Fibroblast of lung (primary cell): Measurements from ENCODE around the gene THSD7A.

Experiments
- CTCF ChIP-seq, 2 donors: IDR thresholded peaks in 1 of 2; conservative IDR thresholded peaks in 1 of 2; 1 replicate in 1 of 2; 2 replicates in 1 of 2; pipeline ENCODE4 v1.5.1; 2011 to 2012; ENCODE audit warnings: low read length in 2 of 2, control low read depth in 1 of 2, inconsistent platforms in 1 of 2, low read depth in 1 of 2, mild to moderate bottlenecking in 1 of 2
- EZH2 ChIP-seq: IDR thresholded peaks from 2 replicates; pipeline ENCODE4 v1.5.1; 2012; ENCODE audit warnings: low read length, control low read depth, mild to moderate bottlenecking; ENCODE audit errors: missing control alignments

GRCh38 chr7:11615174-11615573 lies 216.8 kb downstream of the THSD7A start:
- no peak for TF ChIP-seq CTCF (conservative IDR thresholded peaks at IDR 0.05 in 1 of 2, IDR thresholded peaks at IDR 0.05 in 1 of 2; ENCODE audit: low read depth in 1 of 2, low read length in 2 of 2)
- no peak for TF ChIP-seq EZH2
